T47D (cell line): ENCODE data around the gene TEX53.

ENCODE experiments used
- DNase-seq, 2 experiments: peaks; one replicate each; pipeline versions ENCODE4 v3.0.0 to v3.0.0-alpha.2; 2011 to 2012; ENCODE audit warnings: low read depth in 1 of 2, low spot score in 1 of 2
- JUND ChIP-seq: IDR thresholded peaks from 2 replicates; pipeline ENCODE4 v1.6.1; 2012; ENCODE audit warnings: low read depth
- in situ Hi-C: cut with HindIII; loops from 2 replicates; pipeline ENCODE4 v1.10.0; 2016; ENCODE audit warnings: low sequenced_read_pairs, low pct_unique_long_range_greater_than_20kb

The TEX53 gene

DNA sequence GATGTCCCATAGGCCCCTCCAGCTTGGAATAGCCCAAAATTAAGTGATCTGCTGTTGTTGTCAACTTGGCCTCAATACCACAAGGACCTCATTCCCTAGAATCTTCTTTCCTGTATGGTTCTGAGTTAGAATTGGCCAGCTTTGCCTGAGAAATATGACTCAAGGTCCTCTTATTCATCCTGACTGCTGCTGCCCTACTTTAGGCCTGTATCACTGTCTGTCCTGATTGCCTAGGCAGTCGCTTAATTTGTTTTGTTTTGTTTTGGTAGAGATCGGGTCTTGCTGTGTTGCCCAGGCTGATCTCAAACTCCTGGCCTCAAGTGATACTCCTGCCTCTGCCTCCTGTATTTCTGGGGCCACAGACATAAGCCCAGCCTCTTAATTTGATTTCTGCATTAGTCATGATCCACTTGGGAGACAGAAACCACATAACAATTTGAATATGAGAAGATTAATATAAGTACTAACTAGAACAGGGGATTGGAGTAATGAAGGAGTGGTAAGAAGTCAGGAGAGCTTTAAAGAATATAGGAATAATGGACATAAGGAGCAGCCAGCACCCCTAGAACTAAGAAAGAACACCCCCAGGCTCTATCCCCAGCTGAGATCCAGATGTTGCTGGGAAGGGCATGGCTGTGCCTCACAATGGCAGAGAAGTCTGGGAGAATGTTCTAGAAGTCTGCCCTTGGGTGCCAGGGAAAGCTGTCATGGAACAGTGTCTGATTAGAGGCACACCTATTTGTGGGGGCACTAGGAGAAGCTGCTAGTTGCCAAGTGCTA, 4.6 kb downstream of the TEX53 start:
- no peak for DNase-seq
- no peak for TF ChIP-seq JUND
- in situ Hi-C loops = no loop called here

DNA sequence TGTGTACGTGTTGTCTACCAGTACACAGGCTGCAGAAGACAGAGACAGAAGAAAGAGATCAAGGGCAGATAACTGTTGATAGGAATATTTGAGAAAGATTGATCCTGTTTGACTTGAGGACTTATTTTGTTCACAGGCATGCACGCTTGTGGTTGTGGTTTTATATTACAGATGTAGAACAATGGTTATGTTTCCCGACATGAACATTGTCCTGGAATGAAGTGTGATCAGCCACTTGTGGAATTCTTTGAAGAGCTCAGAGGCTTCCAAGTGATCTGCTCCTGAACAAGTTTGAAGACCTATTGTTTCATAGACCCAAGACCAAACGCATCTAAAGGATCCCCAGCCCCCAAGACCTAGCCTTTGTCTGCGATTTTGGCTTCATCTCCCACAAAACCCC, 13.7 kb downstream of the TEX53 start:
- no peak for TF ChIP-seq JUND
- DNase-seq = no peak
- in situ Hi-C loops = no loop called here

DNA sequence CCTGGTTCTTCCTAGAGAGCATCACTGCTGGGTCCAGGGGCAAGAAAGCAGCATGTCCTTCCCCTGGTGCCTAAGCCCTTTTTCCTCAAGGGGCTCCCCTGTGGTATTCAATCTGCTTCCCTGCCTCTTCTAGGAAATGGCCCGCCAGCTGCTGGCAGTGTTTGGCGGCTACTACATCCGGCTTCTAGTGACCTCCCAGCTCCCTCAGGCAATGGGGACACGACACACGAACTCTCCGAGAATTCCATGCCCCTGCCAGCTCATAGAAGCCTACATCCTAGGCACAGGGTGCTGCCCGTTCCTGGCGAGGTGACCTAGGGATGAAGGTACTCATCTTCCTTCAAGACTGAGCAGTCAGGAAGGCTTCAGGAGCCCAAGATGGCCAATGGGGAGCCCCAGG, 14.6 kb downstream of the TEX53 start:
- TF ChIP-seq JUND = no peak
- in situ Hi-C loops = no loop called here
- no peak for DNase-seq

GRCh38 chr9:114641967-114642366, 15.6 kb downstream of the TEX53 start:
- DNase-seq = no peak
- TF ChIP-seq JUND = no peak
- in situ Hi-C loops = no loop called here

DNA sequence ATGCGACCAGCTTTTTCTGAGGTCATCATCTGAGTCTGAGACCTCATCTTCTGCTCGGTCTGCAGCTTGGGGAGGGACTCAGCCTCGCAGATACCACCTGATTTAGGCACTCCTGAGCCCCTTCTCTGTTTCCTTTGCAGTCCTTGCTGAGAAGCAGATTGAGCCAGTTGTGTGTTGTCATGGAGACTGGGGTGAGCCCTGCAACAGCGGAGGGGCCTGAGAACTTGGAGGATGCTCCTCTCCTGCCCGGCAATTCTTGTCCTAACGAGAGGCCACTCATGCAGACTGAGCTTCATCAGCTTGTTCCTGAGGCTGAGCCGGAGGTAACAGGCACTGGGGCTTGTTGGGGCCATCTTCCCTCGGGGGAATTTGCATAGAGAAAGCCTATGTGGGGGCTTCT, 19.2 kb downstream of the TEX53 start:
- DNase-seq = no peak
- in situ Hi-C loops = no loop called here
- no peak for TF ChIP-seq JUND

DNA sequence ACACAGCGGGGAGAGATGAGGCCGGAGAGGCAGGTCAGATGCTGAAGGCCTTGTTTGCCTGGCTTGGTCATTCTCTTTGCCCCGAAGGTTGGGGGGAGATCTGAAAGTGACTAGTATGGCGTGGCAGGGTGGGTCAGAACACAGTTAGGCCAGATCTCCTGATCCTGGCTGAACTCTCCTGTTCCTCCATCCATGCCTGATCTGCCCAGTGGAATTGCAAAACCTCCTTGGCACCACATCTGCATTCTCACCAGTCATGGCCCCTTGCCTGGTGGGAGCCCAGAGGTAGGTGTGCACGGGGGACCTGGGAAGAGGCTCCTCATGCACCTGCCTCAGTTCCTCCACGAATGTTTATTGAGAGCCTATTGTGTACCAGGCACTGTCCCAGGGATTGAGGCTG, 23.2 kb downstream of the TEX53 start:
- in situ Hi-C loops = no loop called here
- DNase-seq = no peak

GRCh38 chr9:114633438-114634089, 24.0 kb downstream of the TEX53 start:
- TF ChIP-seq JUND = no peak
- no peak for DNase-seq
- in situ Hi-C loops = no loop called here

More for the DNA sequence above, 23.2 kb downstream of the TEX53 start:
- TF ChIP-seq JUND = no peak

DNA sequence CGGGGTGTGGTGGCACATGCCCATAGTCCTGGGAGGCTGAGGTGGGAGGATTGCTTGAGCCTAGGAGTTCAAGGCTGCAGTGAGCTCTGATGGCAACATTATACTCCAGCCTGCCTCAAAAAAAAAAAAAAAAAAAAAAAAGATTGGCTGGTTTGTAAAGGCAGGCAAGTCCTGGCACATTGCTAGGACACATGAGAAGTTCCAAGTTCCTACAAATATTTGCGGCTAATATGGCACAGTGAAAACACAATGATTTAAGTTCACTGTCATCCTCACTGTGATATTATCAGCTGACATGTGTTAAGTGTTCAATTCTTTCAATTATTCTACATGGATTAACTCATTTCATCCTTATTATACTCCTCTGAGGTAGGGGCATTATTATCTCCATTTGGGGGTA, 26.4 kb downstream of the TEX53 start:
- TF ChIP-seq JUND = no peak
- in situ Hi-C loops = no loop called here
- no peak for DNase-seq

GRCh38 chr9:114629563-114630090, 28.0 kb downstream of the TEX53 start:
- no peak for DNase-seq
- in situ Hi-C loops = no loop called here
- TF ChIP-seq JUND = no peak

GRCh38 chr9:114627553-114627952, 30.1 kb downstream of the TEX53 start:
- TF ChIP-seq JUND = no peak
- DNase-seq = no peak
- in situ Hi-C loops = no loop called here

GRCh38 chr9:114626415-114627020, 31.1 kb downstream of the TEX53 start:
- no peak for TF ChIP-seq JUND
- in situ Hi-C loops = no loop called here
- no peak for DNase-seq

DNA sequence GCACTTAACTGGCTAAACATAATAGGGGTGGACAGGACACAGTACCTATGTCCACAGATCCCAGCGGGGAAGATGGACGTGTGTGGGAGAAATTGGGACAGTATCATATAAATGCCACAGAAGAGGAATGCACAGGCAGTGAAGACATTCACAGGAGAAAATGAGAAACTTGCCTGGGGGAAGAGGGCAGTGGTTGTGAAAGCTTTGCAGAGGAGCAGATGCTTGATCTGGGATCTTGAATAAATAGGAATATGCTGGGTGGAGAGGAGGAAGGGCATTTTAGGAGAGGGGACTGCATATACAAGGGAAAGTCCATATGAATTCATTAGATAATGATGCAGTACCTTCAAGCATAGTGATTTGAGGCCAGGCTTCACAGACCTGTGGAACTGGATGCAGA, 32.9 kb downstream of the TEX53 start:
- no peak for TF ChIP-seq JUND
- in situ Hi-C loops = no loop called here
- DNase-seq = peak in 1 of 2 experiments; percentile 92
